GM20000 (cell line): ENCODE results near the gene LRMDA.

Experiments
- DNase-seq: peaks from one replicate; pipeline ENCODE4 v3.0.0; 2012; ENCODE audit warnings: low spot score
- CTCF ChIP-seq: IDR thresholded peaks from 2 replicates; pipeline ENCODE4 v1.5.1; 2012; ENCODE audit warnings: mild to moderate bottlenecking, control low read depth; ENCODE audit errors: extremely low read depth, missing control alignments

LRMDA gene

GRCh38 chr10:76334255-76334654, 902.8 kb downstream of the LRMDA start:
- no peak for TF ChIP-seq CTCF

GRCh38 chr10:76336213-76336963, 905.0 kb downstream of the LRMDA start:
- TF ChIP-seq CTCF, result no peak
- no peak for DNase-seq

More at GRCh38 chr10:76334255-76334654, 902.8 kb downstream of the LRMDA start:
- no peak for DNase-seq

- no peak for DNase-seq
- TF ChIP-seq CTCF, result no peak
Observed at GRCh38 chr10:76337641-76338040, 906.2 kb downstream of the LRMDA start.

- TF ChIP-seq CTCF, result no peak
- no peak for DNase-seq
Observed at GRCh38 chr10:76338187-76338586, 906.8 kb downstream of the LRMDA start.

DNA sequence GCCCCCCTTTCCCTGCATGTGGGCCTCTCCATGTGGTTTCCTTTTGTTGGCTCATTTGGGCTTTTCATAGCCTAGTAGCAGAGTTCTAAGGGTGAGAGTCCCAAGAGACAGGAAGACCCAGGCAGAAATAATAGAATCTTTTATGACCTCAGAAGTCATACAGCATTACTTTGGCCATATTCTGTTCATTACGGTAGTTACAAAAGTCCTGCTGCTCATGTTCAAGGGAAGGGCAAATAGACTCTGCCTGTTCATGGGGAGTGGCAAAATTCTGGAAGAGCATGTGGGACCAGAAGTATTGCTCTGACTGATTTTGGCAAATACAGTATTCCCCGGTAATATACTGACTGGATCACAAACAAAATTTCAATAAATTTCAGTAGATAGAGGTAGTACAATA, 910.3 kb downstream of the LRMDA start:
- no peak for DNase-seq
- no peak for TF ChIP-seq CTCF

DNA sequence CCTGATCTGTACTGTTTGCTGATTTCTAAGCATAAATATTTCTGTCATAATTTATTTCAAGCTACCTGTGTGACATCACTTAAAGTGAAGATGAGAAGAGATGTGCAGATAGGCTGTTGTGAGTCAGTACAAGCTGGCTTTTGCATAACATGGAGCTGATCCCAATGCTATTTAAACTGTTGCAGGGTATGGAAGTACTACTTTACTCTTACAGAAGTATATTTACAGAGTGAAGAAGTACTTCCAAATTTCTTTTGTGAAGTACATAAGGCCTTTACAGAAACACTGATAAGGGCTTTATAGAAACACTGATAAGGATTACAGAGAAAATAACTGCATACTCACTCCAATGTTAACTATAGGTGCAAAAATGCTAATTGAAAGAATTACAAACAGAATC, 911.6 kb downstream of the LRMDA start:
- DNase-seq, result no peak
- no peak for TF ChIP-seq CTCF

DNA sequence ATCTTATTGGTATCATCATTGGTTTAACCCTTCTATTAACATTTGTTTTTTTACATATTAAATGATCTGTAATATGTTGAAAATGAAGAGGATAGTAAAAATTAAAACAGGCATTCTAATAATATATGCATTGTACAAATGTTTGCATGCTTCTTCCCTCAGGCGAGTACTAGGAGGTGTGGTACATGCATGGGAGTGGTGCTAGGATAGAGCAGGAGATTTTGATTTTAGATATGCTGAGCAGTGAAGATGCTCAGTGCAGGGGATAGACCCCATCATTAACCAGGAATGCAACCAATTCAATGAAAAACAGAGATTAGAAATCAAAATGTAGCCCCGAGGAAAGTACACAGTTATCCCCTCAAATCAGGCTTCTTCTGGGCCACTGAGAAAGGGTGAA, 916.4 kb downstream of the LRMDA start:
- no peak for DNase-seq
- no peak for TF ChIP-seq CTCF
